Left lung (tissue), 10 donors: ENCODE measurements around the gene C19orf85. TPM values are rescaled to one million over a fixed set of nuclear protein-coding genes. Genes with fewer than 3 reads are reported as not detected.

Experiments used
- ATAC-seq: fragments of 200-7000 bp; cut with Tn5 transposase; one replicate; pipeline ENCODE4 v1.9.1; 2020; ENCODE audit warnings: moderate library complexity
- DNase-seq, 4 donors: peaks; one replicate each; pipeline ENCODE4 v3.0.0-alpha.2; 2013 to 2020
- H3K27ac ChIP-seq, 2 donors: fragments of 200-600 bp; sonication (generic) in 1 of 2; one replicate each; pipeline versions ENCODE4 v1.5.0 to v1.8.0; 2020 to 2021
- H3K27me3 ChIP-seq, 2 donors: fragments of 200-600 bp; sonication (generic) in 1 of 2; one replicate each; pipeline versions ENCODE4 v1.5.0 to v1.8.0; 2020 to 2021
- H3K36me3 ChIP-seq, 2 donors: fragments of 200-600 bp; sonication (generic) in 1 of 2; one replicate each; pipeline versions ENCODE4 v1.5.0 to v1.8.0; 2020 to 2021
- H3K4me1 ChIP-seq, 2 donors: fragments of 200-600 bp; one replicate each; pipeline ENCODE4 v1.8.0; 2021
- H3K4me3 ChIP-seq, 2 donors: fragments of 200-600 bp; sonication (generic) in 1 of 2; one replicate each; pipeline versions ENCODE4 v1.5.0 to v1.8.0; 2020 to 2021; ENCODE audit warnings: mild to moderate bottlenecking in 1 of 2
- H3K9me3 ChIP-seq, 2 donors: fragments of 200-600 bp; sonication (generic) in 1 of 2; one replicate each; pipeline versions ENCODE4 v1.5.0 to v1.8.0; 2020 to 2021
- intact Hi-C, 2 donors: fragments of 100-400 bp; cut with DNase I; formaldehyde crosslinking; loops; one replicate each; pipeline versions ENCODE4 v1.11.2 to v1.14.2; 2022
- polyA plus RNA-seq, 6 donors: library from polyadenylated mRNA; unstranded; fragments of 120-200 nt; gene quantifications; one replicate each; pipeline ENCODE4 v1.2.1, GENCODE V29; 2013; ENCODE audit not compliant: insufficient read length in 6 of 6
- total RNA-seq, 2 donors: library from RNA; stranded (reverse); fragmentation: NEBNext Ultra II Directional; extraction: Animal tissue kit (Norgen Biotek cat#: 25700); gene quantifications; one replicate each; pipeline ENCODE4 v1.2.1, GENCODE V29; 2021
- TF ChIP-seq, protein P1 (sequence below), 2 donors: fragments of 200-600 bp; sonication (generic) in 1 of 2; IDR thresholded peaks; one replicate each; pipeline versions ENCODE4 v1.5.0 to v1.8.0; 2021; ENCODE audit warnings: antibody characterized with exemption in 2 of 2
- donor health status: DM: no; HTN: yes; CAD: no.
- donor health status: DM: no; HTN: no; CAD: no.

C19orf85 gene
- total and polyA plus RNA-seq, 8 donors = not detected

DNA sequence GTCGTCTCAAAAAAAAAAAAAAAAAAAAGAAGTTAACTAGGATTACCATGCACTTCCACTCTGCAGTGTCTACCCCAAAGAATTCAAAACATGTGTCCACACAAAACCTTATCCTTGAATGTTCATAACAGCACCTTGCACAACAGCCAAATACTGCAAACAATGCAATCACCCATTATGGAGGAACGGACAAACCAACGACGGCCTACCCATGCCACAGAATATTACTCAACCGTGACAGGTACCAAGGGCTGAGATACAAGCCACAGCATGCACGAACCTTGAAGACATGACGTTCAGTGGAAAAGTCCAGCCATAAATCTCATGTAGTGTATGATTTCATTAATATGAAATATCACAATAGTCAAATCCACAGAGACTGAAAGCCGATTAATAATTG lies 18.5 kb downstream of the C19orf85 start:
- Histone ChIP-seq H3K4me1 (peaks cover 0 to 5% of the 10 kb centered on the region in 2 donors), H3K36me3 (no peaks in the 10 kb centered on the region), H3K9me3 (no peaks in the 10 kb centered on the region), H3K4me3 (no peak overlapping the region), H3K27ac (no peak overlapping the region), H3K27me3 (peaks cover 42 to 82% of the 10 kb centered on the region in 2 donors)
- DNase-seq = no peak
- TF ChIP-seq, protein P1, sequence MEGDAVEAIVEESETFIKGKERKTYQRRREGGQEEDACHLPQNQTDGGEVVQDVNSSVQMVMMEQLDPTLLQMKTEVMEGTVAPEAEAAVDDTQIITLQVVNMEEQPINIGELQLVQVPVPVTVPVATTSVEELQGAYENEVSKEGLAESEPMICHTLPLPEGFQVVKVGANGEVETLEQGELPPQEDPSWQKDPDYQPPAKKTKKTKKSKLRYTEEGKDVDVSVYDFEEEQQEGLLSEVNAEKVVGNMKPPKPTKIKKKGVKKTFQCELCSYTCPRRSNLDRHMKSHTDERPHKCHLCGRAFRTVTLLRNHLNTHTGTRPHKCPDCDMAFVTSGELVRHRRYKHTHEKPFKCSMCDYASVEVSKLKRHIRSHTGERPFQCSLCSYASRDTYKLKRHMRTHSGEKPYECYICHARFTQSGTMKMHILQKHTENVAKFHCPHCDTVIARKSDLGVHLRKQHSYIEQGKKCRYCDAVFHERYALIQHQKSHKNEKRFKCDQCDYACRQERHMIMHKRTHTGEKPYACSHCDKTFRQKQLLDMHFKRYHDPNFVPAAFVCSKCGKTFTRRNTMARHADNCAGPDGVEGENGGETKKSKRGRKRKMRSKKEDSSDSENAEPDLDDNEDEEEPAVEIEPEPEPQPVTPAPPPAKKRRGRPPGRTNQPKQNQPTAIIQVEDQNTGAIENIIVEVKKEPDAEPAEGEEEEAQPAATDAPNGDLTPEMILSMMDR (IDR thresholded peaks at IDR 0.05) = no peak
- no peak for ATAC-seq
- intact Hi-C loops = no loop called here

DNA sequence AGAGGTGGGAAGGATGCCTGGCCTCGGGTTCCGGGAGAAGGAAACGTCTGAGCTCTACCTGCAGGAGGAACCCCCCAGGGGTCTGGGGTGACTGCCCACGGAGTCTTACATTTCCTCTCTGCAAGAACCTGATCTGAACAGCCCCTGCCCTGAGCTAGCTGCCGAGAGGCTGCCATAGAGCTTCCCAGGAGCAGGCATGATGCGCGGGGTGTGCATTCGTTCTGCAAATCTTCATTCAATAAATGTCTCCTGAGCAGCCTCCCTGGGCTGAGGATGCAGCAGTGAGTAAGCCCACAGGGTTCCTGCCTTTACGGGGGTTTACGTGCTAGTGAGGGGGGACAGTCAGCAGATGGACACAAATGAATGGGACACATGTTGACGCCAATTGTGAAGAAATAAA lies 19.9 kb downstream of the C19orf85 start:
- TF ChIP-seq, protein P1 (IDR thresholded peaks at IDR 0.05) = no peak
- DNase-seq = no peak
- Histone ChIP-seq H3K27me3 (peaks cover 52 to 88% of the 10 kb centered on the region in 2 donors), H3K36me3 (no peaks in the 10 kb centered on the region), H3K4me1 (peaks cover 0 to 13% of the 10 kb centered on the region in 2 donors), H3K27ac (no peak overlapping the region), H3K9me3 (no peaks in the 10 kb centered on the region), H3K4me3 (no peak overlapping the region)
- no peak for ATAC-seq
- intact Hi-C loops = no loop called here

GRCh38 chr19:55443824-55444480 lies 20.6 kb downstream of the C19orf85 start:
- Histone ChIP-seq H3K4me3 (no peak overlapping the region), H3K36me3 (no peaks in the 10 kb centered on the region), H3K4me1 (peaks cover 0 to 13% of the 10 kb centered on the region in 2 donors), H3K27me3 (peaks cover 55 to 89% of the 10 kb centered on the region in 2 donors), H3K9me3 (no peaks in the 10 kb centered on the region), H3K27ac (no peak overlapping the region)
- no peak for DNase-seq
- no peak for ATAC-seq
- TF ChIP-seq, protein P1 (IDR thresholded peaks at IDR 0.05) = no peak
- intact Hi-C loops = no loop called here

- TF ChIP-seq, protein P1 (IDR thresholded peaks at IDR 0.05) = no peak
- Histone ChIP-seq H3K9me3 (no peaks in the 10 kb centered on the region), H3K4me3 (no peak within 1 kb of the TSS), H3K27me3 (peaks cover 60 to 96% of the 10 kb centered on the region in 2 donors), H3K27ac (no peak within 1 kb of the TSS), H3K4me1 (peaks cover 0 to 13% of the 10 kb centered on the region in 2 donors), H3K36me3 (no peaks in the 10 kb centered on the region)
- DNase-seq = no peak
- no peak for ATAC-seq
- intact Hi-C loops = no loop called here
Observed at GRCh38 chr19:55443045-55443823, 21.3 kb downstream of the C19orf85 start, which contains the start of gene SHISA7. TSS of gene SHISA7 (minus strand) at chr19:55443300. CDS start at chr19:55442863, 437 bp downstream.

- intact Hi-C loops = no loop called here
- Histone ChIP-seq H3K4me3 (no peak overlapping the region), H3K27ac (no peak overlapping the region), H3K36me3 (no peaks in the 10 kb centered on the region), H3K27me3 (peaks cover 60 to 100% of the 10 kb centered on the region in 2 donors), H3K4me1 (peaks cover 0 to 13% of the 10 kb centered on the region in 2 donors), H3K9me3 (no peaks in the 10 kb centered on the region)
- ATAC-seq (no peak), DNase-seq (no peak)
- TF ChIP-seq, protein P1 (IDR thresholded peaks at IDR 0.05) = no peak
Observed at GRCh38 chr19:55442372-55442961, 22.1 kb downstream of the C19orf85 start.
